Left lung (tissue), 10 donors: Measurements from ENCODE around the gene RMND1. TPM values are rescaled to one million over a fixed set of nuclear protein-coding genes. Genes with fewer than 3 reads are reported as not detected.
A peak's percentile ranks its signal among the peaks of the same experiment; 100 is the strongest.

Experiments used
- ATAC-seq: fragments of 200-7000 bp; cut with Tn5 transposase; one replicate; pipeline ENCODE4 v1.9.1; 2020; ENCODE audit warnings: moderate library complexity
- DNase-seq, 4 donors: peaks; one replicate each; pipeline ENCODE4 v3.0.0-alpha.2; 2013 to 2020
- H3K27ac ChIP-seq, 2 donors: fragments of 200-600 bp; sonication (generic) in 1 of 2; one replicate each; pipeline versions ENCODE4 v1.5.0 to v1.8.0; 2020 to 2021
- H3K27me3 ChIP-seq, 2 donors: fragments of 200-600 bp; sonication (generic) in 1 of 2; one replicate each; pipeline versions ENCODE4 v1.5.0 to v1.8.0; 2020 to 2021
- H3K36me3 ChIP-seq, 2 donors: fragments of 200-600 bp; sonication (generic) in 1 of 2; one replicate each; pipeline versions ENCODE4 v1.5.0 to v1.8.0; 2020 to 2021
- H3K4me1 ChIP-seq, 2 donors: fragments of 200-600 bp; one replicate each; pipeline ENCODE4 v1.8.0; 2021
- H3K4me3 ChIP-seq, 2 donors: fragments of 200-600 bp; sonication (generic) in 1 of 2; one replicate each; pipeline versions ENCODE4 v1.5.0 to v1.8.0; 2020 to 2021; ENCODE audit warnings: mild to moderate bottlenecking in 1 of 2
- H3K9me3 ChIP-seq, 2 donors: fragments of 200-600 bp; sonication (generic) in 1 of 2; one replicate each; pipeline versions ENCODE4 v1.5.0 to v1.8.0; 2020 to 2021
- intact Hi-C, 2 donors: fragments of 100-400 bp; cut with DNase I; formaldehyde crosslinking; loops; one replicate each; pipeline versions ENCODE4 v1.11.2 to v1.14.2; 2022
- polyA plus RNA-seq, 6 donors: library from polyadenylated mRNA; unstranded; fragments of 120-200 nt; gene quantifications; one replicate each; pipeline ENCODE4 v1.2.1, GENCODE V29; 2013; ENCODE audit not compliant: insufficient read length in 6 of 6
- total RNA-seq, 2 donors: library from RNA; stranded (reverse); fragmentation: NEBNext Ultra II Directional; extraction: Animal tissue kit (Norgen Biotek cat#: 25700); gene quantifications; one replicate each; pipeline ENCODE4 v1.2.1, GENCODE V29; 2021
- TF ChIP-seq, protein P1 (sequence below), 2 donors: fragments of 200-600 bp; sonication (generic) in 1 of 2; IDR thresholded peaks; one replicate each; pipeline versions ENCODE4 v1.5.0 to v1.8.0; 2021; ENCODE audit warnings: antibody characterized with exemption in 2 of 2
- donor health status: DM: no; HTN: yes; CAD: no.
- donor health status: DM: no; HTN: no; CAD: no.

RMND1 gene
- total and polyA plus RNA-seq, 8 donors = 16.0 to 32.4 (median 26.9) TPM

DNA sequence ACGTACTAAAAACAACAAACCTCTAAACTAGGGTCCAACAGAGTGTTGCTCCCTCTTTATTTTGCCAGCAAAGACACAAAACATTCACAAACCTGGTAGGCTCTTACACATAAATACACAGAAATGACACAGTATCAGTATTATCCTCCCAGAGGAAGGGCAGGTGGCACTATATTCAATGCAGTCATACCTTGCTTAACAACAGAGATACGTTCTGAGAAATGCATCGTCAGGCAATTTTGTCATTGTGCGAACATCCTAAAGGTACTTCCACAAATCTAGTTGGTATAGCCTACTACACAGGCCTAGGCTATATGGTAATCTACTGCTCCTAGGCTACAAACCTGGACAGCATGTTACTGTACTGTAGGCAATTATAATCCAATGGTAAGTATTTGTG lies 70.2 kb downstream of the RMND1 start:
- H3K4me3 ChIP-seq = no peak overlapping the region
- no peaks in the 10 kb centered on the region for H3K36me3 ChIP-seq
- H3K9me3 ChIP-seq = no peaks in the 10 kb centered on the region
- DNase-seq (no peak), ATAC-seq (no peak)
- intact Hi-C loops = no loop called here
- peaks cover 4 to 24% of the 10 kb centered on the region in 2 donors for H3K4me1 ChIP-seq
- no peak overlapping the region for H3K27ac ChIP-seq
- H3K27me3 ChIP-seq = no peaks in the 10 kb centered on the region
- TF ChIP-seq, protein P1, sequence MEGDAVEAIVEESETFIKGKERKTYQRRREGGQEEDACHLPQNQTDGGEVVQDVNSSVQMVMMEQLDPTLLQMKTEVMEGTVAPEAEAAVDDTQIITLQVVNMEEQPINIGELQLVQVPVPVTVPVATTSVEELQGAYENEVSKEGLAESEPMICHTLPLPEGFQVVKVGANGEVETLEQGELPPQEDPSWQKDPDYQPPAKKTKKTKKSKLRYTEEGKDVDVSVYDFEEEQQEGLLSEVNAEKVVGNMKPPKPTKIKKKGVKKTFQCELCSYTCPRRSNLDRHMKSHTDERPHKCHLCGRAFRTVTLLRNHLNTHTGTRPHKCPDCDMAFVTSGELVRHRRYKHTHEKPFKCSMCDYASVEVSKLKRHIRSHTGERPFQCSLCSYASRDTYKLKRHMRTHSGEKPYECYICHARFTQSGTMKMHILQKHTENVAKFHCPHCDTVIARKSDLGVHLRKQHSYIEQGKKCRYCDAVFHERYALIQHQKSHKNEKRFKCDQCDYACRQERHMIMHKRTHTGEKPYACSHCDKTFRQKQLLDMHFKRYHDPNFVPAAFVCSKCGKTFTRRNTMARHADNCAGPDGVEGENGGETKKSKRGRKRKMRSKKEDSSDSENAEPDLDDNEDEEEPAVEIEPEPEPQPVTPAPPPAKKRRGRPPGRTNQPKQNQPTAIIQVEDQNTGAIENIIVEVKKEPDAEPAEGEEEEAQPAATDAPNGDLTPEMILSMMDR (IDR thresholded peaks at IDR 0.05) = no peak

DNA sequence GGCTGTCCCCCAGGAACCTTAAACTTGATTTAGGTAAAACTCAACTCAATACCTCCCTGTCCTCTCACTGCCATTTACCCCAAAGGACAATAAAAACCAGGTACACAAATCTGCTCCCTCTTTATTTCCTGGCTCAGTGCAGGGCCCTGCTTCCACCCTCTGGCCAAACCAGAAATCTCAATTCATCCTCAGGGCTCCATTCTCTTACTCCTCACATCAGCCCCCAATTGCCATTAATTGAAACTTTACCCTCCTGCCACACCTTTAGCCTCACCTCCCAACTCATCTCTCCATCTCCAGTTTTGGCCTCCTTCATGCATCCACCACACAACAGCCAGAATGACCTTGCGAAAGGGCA lies 71.1 kb downstream of the RMND1 start:
- H3K27me3 ChIP-seq = no peaks in the 10 kb centered on the region
- peaks cover 4 to 24% of the 10 kb centered on the region in 2 donors for H3K4me1 ChIP-seq
- TF ChIP-seq, protein P1 (IDR thresholded peaks at IDR 0.05) = no peak
- H3K9me3 ChIP-seq = no peaks in the 10 kb centered on the region
- peak overlapping the region; percentile 30 to 73 for H3K27ac ChIP-seq
- intact Hi-C loops = no loop called here
- no peak overlapping the region for H3K4me3 ChIP-seq
- DNase-seq (no peak), ATAC-seq (no peak)
- no peaks in the 10 kb centered on the region for H3K36me3 ChIP-seq

DNA sequence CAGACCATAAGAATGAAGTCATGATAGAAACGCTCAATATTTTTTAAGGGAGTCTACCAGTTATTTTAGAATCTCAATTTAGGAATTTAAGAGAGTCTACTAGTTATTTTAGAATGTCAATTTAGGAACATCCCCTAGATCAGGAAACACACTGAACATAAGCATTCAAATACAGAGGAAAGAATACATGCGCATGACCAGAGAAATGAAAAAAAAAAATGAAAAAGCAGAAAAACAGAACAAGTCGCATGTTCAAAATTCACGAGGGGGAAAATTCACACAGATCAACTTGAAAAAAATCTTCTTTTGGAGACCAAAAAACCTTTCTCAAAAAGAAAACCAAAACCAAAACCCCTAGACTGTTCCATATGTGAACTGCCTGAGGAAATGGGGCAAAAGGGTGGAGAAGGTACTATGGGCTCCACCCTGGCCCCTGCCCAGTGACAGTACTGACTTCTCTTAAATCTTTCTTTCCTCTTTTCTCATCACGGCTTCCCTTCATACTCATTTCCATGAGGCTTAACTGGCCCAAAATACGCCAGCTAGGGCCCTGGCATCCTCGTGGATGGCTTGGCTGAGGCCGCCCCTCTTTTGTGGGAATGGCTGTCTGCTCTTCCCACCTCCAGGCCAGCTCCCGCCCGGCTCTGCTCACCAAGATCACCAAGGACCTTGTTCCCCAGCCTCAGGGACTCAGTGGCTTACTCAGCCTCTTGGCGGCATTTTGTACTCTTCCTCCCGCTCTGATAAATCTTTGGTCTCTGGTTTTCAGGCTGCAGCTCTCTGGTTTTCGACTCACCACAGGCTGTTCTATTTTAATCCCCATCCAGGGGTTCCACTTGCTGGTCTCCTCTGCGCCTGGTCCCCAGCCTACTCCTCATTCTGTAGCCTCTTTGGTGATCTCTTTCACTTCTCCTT lies 71.7 kb downstream of the RMND1 start:
- Histone ChIP-seq H3K9me3 (no peaks in the 10 kb centered on the region), H3K36me3 (no peaks in the 10 kb centered on the region), H3K4me1 (peaks cover 0 to 21% of the 10 kb centered on the region in 2 donors), H3K27ac (peak overlapping the region; percentile 30 to 73), H3K27me3 (no peaks in the 10 kb centered on the region), H3K4me3 (peak overlapping the region in 1 of 2 donors; percentile 12)
- DNase-seq (no peak), ATAC-seq (peak; percentile 77)
- TF ChIP-seq, protein P1 (IDR thresholded peaks at IDR 0.05) = no peak
- intact Hi-C loops = no loop called here

DNA sequence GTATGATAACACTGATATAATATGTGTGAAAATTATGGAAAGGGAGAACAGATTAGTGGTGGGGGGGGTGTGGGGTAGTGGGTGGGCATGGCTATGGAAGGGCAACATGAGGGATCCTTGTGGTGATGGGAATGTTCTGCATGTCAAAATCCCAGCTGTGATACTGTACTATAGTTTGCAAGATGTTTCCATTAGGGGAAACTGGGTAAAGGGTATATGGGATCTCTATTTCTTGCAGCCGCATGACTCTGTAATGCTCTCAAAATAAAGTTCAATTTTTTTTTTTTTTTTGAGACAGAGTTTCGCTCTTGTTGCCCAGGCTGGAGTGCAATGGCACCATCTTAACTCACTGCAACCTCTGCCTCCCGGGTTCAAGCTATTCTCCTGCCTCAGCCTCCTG lies 74.8 kb downstream of the RMND1 start:
- Histone ChIP-seq H3K4me1 (peaks cover 6 to 32% of the 10 kb centered on the region in 2 donors), H3K9me3 (no peaks in the 10 kb centered on the region), H3K27me3 (no peaks in the 10 kb centered on the region), H3K4me3 (no peak overlapping the region), H3K36me3 (peaks cover 0 to 13% of the 10 kb centered on the region in 2 donors), H3K27ac (no peak overlapping the region)
- intact Hi-C loops = no loop called here
- TF ChIP-seq, protein P1 (IDR thresholded peaks at IDR 0.05) = no peak
- ATAC-seq (no peak), DNase-seq (no peak)

DNA sequence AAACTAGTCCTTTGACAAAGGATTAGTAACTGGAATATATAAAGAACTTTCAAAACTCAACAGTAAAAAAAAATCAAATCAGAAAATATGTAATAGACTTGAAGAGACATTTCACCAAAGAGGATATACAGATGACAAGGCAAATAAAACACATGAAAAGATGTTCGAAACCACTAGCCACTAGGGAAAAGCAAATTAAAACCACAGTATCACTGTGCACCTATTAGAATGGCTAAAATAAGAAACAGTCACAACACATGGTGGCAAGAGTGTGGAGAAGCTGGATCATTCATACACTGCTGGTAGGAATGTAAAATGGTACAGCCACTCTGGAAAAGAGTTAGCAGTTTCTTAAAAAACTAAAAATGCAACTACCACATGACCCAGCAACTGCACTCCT lies 75.5 kb downstream of the RMND1 start:
- Histone ChIP-seq H3K27me3 (no peaks in the 10 kb centered on the region), H3K27ac (no peak overlapping the region), H3K9me3 (no peaks in the 10 kb centered on the region), H3K36me3 (peaks cover 0 to 20% of the 10 kb centered on the region in 2 donors), H3K4me1 (peaks cover 6 to 32% of the 10 kb centered on the region in 2 donors), H3K4me3 (no peak overlapping the region)
- ATAC-seq (no peak), DNase-seq (no peak)
- intact Hi-C loops = no loop called here
- TF ChIP-seq, protein P1 (IDR thresholded peaks at IDR 0.05) = no peak
